Mesodermal cell (in vitro differentiated cells): ENCODE results near the gene RNASE12.

Experiments used
- H3K27ac ChIP-seq: 2 replicates; pipeline ENCODE4 v1.7.0; 2013; ENCODE audit warnings: mild to moderate bottlenecking, low read depth, low read length, moderate library complexity; ENCODE audit not compliant: severe bottlenecking
- H3K36me3 ChIP-seq: 2 replicates; pipeline ENCODE4 v1.7.1; 2013; ENCODE audit warnings: mild to moderate bottlenecking, low read length, moderate library complexity; ENCODE audit not compliant: control insufficient read depth, insufficient read depth
- H3K4me1 ChIP-seq: one replicate; pipeline ENCODE4 v1.7.1; 2013; ENCODE audit warnings: mild to moderate bottlenecking, low read length; ENCODE audit not compliant: insufficient read depth, control insufficient read depth, poor library complexity, severe bottlenecking
- H3K4me3 ChIP-seq: 2 replicates; pipeline ENCODE4 v1.7.0; 2013; ENCODE audit warnings: low read length, control low read depth, mild to moderate bottlenecking; ENCODE audit not compliant: insufficient read depth, poor library complexity, severe bottlenecking; ENCODE audit errors: extremely low read depth
- H3K9me3 ChIP-seq: 2 replicates; pipeline ENCODE4 v1.7.1; 2013; ENCODE audit warnings: mild to moderate bottlenecking, low read length, moderate library complexity; ENCODE audit not compliant: control insufficient read depth
- WGBS, 2 experiments: methylation state at CpG; one replicate each; pipeline ENCODE4 v1.1.5; 2013; ENCODE audit warnings: missing lambda C conversion rate in 2 of 2; ENCODE audit not compliant: insufficient coverage in 2 of 2; 5-methylcytosine and 5-hydroxymethylcytosine counted together

RNASE12 gene

GRCh38 chr14:20559461-20559904, 31.7 kb downstream of the RNASE12 start:
- WGBS, 2 experiments, result 0 to 29% methylated on average over 1 to 2 of the region's 2 CpGs
- no peak overlapping the region for H3K27ac ChIP-seq
- no peaks in the 10 kb centered on the region for H3K36me3 ChIP-seq
- no peaks in the 10 kb centered on the region for H3K4me1 ChIP-seq
- H3K9me3 ChIP-seq, result no peaks in the 10 kb centered on the region
- H3K4me3 ChIP-seq, result no peak overlapping the region

GRCh38 chr14:20557212-20557542, 34.0 kb downstream of the RNASE12 start:
- Histone ChIP-seq H3K4me1 (no peaks in the 10 kb centered on the region), H3K36me3 (no peaks in the 10 kb centered on the region), H3K27ac (no peak overlapping the region), H3K9me3 (no peaks in the 10 kb centered on the region), H3K4me3 (no peak overlapping the region)
- WGBS, 2 experiments, result no CpG with 5 or more reads among the region's 2 CpGs

GRCh38 chr14:20556500-20557211, 34.5 kb downstream of the RNASE12 start:
- H3K4me3 ChIP-seq, result no peak overlapping the region
- H3K36me3 ChIP-seq, result no peaks in the 10 kb centered on the region
- no peaks in the 10 kb centered on the region for H3K9me3 ChIP-seq
- H3K4me1 ChIP-seq, result no peaks in the 10 kb centered on the region
- H3K27ac ChIP-seq, result no peak overlapping the region
- WGBS, 2 experiments, result 91 to 97% methylated on average over 6 of the region's 11 CpGs

GRCh38 chr14:20555845-20556244, 35.3 kb downstream of the RNASE12 start:
- Histone ChIP-seq H3K36me3 (no peaks in the 10 kb centered on the region), H3K4me3 (no peak overlapping the region), H3K9me3 (no peaks in the 10 kb centered on the region), H3K4me1 (no peaks in the 10 kb centered on the region), H3K27ac (no peak overlapping the region)
- 100% methylated on average over 2 of the region's 3 CpGs; no CpG with 5 or more reads in 1 of the 2 experiments for WGBS, 2 experiments

- Histone ChIP-seq H3K36me3 (no peaks in the 10 kb centered on the region), H3K9me3 (no peaks in the 10 kb centered on the region), H3K4me1 (no peaks in the 10 kb centered on the region), H3K4me3 (no peak overlapping the region), H3K27ac (no peak overlapping the region)
Observed at GRCh38 chr14:20553024-20553423, 38.2 kb downstream of the RNASE12 start.

GRCh38 chr14:20551606-20552005, 39.6 kb downstream of the RNASE12 start:
- H3K27ac ChIP-seq, result no peak overlapping the region
- WGBS, 2 experiments, result 83 to 90% methylated on average over 2 to 3 of the region's 3 CpGs

GRCh38 chr14:20550926-20551325, 40.2 kb downstream of the RNASE12 start:
- no peaks in the 10 kb centered on the region for H3K9me3 ChIP-seq
- no peaks in the 10 kb centered on the region for H3K4me1 ChIP-seq
- 73% methylated on average over 2 of the region's 2 CpGs; no CpG with 5 or more reads in 1 of the 2 experiments for WGBS, 2 experiments
- no peak overlapping the region for H3K27ac ChIP-seq
- no peaks in the 10 kb centered on the region for H3K36me3 ChIP-seq
- no peak overlapping the region for H3K4me3 ChIP-seq

More at GRCh38 chr14:20551606-20552005, 39.6 kb downstream of the RNASE12 start:
- H3K4me1 ChIP-seq, result no peaks in the 10 kb centered on the region
- no peaks in the 10 kb centered on the region for H3K36me3 ChIP-seq
- H3K4me3 ChIP-seq, result no peak overlapping the region
- no peaks in the 10 kb centered on the region for H3K9me3 ChIP-seq

- Histone ChIP-seq H3K27ac (no peak overlapping the region), H3K4me3 (no peak overlapping the region), H3K9me3 (no peaks in the 10 kb centered on the region), H3K36me3 (no peaks in the 10 kb centered on the region), H3K4me1 (no peaks in the 10 kb centered on the region)
- WGBS, 2 experiments, result 85 to 96% methylated on average over 8 to 9 of the region's 10 CpGs
Observed at GRCh38 chr14:20548414-20549158, 42.6 kb downstream of the RNASE12 start.

- H3K36me3 ChIP-seq, result no peaks in the 10 kb centered on the region
- no peaks in the 10 kb centered on the region for H3K9me3 ChIP-seq
- H3K4me1 ChIP-seq, result no peaks in the 10 kb centered on the region
- no peak overlapping the region for H3K4me3 ChIP-seq
- WGBS, 2 experiments, result 100% methylated on average over 1 of the region's 3 CpGs; no CpG with 5 or more reads in 1 of the 2 experiments
- no peak overlapping the region for H3K27ac ChIP-seq
Observed at GRCh38 chr14:20546877-20547276, 44.3 kb downstream of the RNASE12 start.
